Measurements from ENCODE around the gene ZNF559.
A peak's percentile ranks its signal among the peaks of the same experiment; 100 is the strongest.
"Not testable (repeated sequence)": the region's sequence is repeated elsewhere in the genome, so short reads cannot be mapped to it uniquely, and the experiment has no call there.

Gene ZNF559

GRCh38 chr19:9323919-9324583, at the start of gene ZNF559:
ZNF559 (plus strand) TSS chr19:9324179; CDS start chr19:9338550, 14,371 bp downstream.
- DNase-seq (ENCODE audit: low read depth), result peak; percentile 93

GRCh38 chr19:9283485-9283884, 40.5 kb upstream of the ZNF559 start:
- not testable (repeated sequence) for DNase-seq (ENCODE audit: low read depth)

GRCh38 chr19:9289231-9289884, 34.6 kb upstream of the ZNF559 start:
- DNase-seq (ENCODE audit: low read depth), result no peak

DNA sequence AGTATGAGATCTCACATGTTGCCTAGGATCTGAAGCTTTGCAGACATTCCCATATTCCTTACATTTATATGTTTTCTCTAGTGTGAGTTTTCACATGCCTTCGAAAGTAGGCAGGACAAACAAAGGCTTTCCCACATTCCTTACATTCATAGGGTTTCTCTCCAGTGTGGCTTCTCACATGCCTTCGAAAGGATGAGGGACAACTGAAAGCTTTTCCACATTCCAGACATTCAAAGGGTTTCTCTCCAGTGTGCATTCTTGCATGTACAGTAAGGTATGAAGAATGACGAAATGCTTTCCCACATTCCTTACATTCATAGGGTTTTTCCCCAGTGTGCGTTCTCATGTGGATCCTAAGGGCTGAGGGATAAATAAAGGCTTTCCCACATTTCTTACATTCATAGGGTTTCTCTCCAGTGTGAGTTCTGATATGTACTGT, 28.5 kb upstream of the ZNF559 start:
- DNase-seq (ENCODE audit: low read depth), result no peak

GRCh38 chr19:9296336-9296735, 27.6 kb upstream of the ZNF559 start:
- DNase-seq (ENCODE audit: low read depth), result no peak

GRCh38 chr19:9306443-9306842, 17.5 kb upstream of the ZNF559 start:
- DNase-seq (ENCODE audit: low read depth), result no peak

GRCh38 chr19:9308091-9308770, 15.7 kb upstream of the ZNF559 start:
- no peak for DNase-seq (ENCODE audit: low read depth)

GRCh38 chr19:9309139-9309973, 14.6 kb upstream of the ZNF559 start, which contains the start of gene ZNF699:
ZNF699 (minus strand) TSS chr19:9309838; CDS start chr19:9305119, 4,719 bp downstream.
- DNase-seq (ENCODE audit: low read depth), result peak; percentile 99

DNA sequence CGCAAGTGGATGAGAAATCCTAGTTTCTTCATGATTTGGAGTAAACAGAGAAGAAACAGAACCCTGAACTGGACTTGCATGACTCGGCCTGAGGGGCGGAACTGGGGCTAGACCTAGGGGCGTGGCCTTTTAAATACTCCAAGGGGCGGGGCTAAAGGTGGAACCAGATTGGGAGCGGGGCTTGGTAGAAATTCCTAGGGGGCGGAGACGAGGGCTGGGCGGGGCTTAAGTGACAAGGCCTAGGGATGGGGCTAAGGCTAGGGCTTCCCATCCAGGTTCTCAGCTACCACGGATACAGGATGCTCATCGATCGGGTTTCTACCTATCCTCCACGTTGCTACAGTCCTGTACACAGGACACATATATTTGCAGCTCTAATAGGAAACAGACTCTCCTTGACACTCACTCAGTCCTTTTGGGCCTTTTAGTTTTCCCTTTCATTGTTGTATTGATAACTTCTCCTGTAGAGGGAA, 14.0 kb upstream of the ZNF559 start:
- DNase-seq (ENCODE audit: low read depth), result no peak

- no peak for DNase-seq (ENCODE audit: low read depth)
Measured at GRCh38 chr19:9313756-9314155, 10.2 kb upstream of the ZNF559 start.

DNA sequence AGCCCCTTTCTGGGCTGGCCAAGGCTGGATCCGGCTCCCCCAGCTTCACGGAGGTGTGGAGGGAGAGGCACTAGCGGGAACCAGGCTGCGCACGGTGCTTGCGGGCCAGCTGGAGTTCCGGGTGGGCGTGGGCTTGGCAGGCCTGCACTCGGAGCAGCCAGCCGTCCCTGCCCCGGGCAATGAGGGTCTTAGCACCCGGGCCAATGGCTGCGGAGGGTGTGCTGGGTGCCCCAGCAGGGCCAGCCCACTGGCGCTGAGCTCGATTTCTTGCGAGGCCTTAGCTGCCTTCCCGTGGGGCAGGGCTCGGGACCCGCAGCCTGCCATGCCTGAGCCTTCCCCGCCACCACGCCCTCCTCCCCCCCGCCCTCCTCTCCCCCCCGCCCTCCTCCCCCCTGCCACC, 2.6 kb upstream of the ZNF559 start:
- no peak for DNase-seq (ENCODE audit: low read depth)

GRCh38 chr19:9321756-9322155, 2.2 kb upstream of the ZNF559 start:
- DNase-seq (ENCODE audit: low read depth), result not testable (repeated sequence)

DNA sequence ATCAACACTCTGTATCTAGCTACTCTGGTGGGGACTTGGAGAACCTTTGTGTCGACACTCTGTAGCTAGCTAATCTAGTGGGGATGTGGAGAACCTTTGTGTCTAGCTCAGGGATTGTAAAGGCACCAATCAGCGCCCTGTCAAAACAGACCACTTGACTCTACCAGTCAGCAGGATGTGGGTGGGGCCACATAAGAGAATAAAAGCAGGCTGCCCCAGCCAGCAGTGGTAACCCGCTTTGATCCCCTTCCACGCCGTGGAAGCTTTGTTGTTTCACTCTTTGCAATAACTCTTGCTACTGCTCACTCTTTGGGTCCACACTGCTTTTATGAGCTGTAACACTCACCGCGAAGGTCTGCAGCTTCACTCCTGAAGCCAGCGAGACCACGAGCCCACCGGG, 1.8 kb upstream of the ZNF559 start:
- not testable (repeated sequence) for DNase-seq (ENCODE audit: low read depth)

DNA sequence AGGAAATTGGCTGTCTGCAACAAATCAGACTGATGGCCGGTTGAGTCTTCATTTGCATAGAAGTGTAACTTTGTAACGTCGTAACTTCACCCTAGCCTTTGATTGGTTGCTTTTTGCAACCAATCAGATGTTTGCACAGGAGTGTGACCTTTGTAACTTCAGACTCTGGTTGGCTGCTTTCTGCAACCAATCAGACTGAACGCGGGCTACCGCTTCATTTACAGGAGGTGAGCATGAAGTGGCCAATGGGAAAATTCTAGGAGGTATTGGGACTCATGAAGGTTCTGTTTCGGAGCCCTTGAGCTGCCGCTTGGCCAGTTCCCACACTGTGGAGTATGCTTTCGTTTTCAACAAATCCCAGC, 441 bp upstream of the ZNF559 start:
- peak; percentile 16 for DNase-seq (ENCODE audit: low read depth)

GRCh38 chr19:9324584-9324962, 594 bp downstream of the ZNF559 start:
- no peak for DNase-seq (ENCODE audit: low read depth)

DNA sequence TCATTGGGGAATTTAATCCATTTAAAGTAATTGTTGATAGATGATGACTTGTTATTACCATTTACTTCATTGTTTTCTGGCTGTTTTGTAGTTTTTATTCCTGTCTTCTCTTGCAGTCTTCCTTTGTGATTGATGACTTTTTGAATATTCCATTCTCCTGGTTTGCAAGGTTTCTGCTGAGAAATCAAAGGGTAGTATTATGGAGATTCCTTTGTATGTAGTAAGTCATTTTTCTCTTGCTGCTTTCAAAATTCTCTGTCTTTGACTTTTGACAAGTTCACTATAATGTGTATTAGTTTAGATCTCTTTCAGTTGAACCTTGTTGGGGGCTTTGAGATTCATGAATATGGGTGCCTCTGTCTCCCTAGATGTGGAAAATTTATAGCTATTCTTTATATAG, 6.0 kb downstream of the ZNF559 start:
- no peak for DNase-seq (ENCODE audit: low read depth)

GRCh38 chr19:9342610-9343304, 18.8 kb downstream of the ZNF559 start:
- DNase-seq (ENCODE audit: low read depth), result no peak

- no peak for DNase-seq (ENCODE audit: low read depth)
Measured at GRCh38 chr19:9345005-9345404, 21.0 kb downstream of the ZNF559 start.

GRCh38 chr19:9348253-9348652, 24.3 kb downstream of the ZNF559 start:
- no peak for DNase-seq (ENCODE audit: low read depth)

DNA sequence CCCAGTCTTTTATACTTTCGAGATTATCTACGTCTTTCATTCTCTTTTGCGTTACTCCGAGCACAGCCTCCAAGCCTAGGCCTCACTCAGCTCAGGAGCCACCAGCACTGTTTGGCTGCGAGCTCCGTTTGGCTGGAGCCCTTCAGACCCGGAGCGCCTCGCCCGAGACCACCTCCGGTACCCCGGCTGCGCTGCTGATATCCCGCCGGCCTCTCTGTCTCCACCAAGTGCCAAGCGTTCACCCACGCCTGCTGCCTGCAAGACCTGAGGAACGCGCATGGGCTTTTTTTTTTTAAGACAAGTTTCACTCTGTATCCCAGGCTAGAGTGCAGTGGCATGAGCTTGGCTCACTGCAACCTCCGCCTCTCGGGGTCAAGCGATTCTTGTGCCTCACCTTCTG, 24.7 kb downstream of the ZNF559 start:
- DNase-seq (ENCODE audit: low read depth), result no peak

DNA sequence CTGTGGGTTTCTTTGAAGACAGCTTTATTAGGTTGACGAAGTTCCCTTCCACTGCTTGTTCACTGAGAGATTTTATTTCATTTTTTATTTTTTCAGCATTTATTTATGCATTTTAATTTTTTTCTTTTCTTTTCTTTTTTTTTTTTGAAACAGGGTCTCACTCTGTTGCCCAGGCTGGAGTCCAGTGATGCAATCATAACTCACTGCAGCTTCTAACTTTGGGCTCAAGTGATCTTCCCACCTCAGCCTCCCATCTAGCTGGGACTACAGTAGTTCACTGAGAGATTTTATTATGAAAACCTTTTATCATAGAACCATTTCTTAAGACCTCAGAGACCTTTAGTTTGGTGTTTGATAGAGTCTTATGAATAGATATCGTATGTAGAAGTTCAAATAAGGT, 28.5 kb downstream of the ZNF559 start:
- DNase-seq (ENCODE audit: low read depth), result no peak

- DNase-seq (ENCODE audit: low read depth), result no peak
Measured at GRCh38 chr19:9353011-9353410, 29.0 kb downstream of the ZNF559 start.
